Activated T-helper 9 cell treated with anti-CD3 and anti-CD28 coated beads, Interleukin-2, amount 50 U/mL, for 16 hours (primary cell): ENCODE measurements around the gene HMGXB4.
A peak's percentile ranks its signal among the peaks of the same experiment; 100 is the strongest.

ENCODE experiments used
- DNase-seq: peaks from one replicate; pipeline ENCODE4 v3.0.0-alpha.2; 2020; ENCODE audit warnings: low read depth

Gene HMGXB4

DNA sequence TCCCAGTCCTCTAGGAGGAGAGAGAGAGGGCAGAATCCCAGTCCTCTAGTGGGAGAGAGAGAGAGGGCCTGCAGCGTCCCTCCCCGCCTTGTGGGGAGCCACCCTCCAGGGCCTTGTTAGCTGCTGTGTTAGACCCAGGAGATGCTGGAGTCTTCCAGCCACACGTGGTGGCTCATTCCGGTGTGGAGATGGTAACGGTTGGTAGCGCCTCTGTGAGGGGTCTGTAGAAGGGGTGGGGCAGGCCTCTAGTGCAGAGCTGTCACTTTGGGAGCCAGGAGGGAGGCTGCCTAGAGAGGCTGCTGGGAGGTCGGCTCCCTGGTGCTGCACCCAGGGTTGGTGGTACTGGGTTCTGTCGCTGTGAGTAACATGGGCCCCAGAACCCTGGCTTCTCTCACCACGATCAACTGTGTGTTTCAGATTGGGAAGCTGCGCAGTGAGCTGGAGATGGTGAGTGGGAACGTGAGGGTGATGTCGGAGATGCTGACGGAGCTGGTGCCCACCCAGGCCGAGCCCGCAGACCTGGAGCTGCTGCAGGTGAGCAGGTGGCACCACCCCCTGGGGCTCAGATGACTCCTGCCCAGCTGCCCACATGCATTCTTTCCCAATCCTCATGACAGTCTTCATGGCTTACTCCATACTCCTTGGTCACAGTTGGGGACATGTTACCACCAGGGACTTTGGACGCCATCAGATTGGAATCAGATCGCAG, 69.7 kb downstream of the HMGXB4 start:
- no peak for DNase-seq

DNA sequence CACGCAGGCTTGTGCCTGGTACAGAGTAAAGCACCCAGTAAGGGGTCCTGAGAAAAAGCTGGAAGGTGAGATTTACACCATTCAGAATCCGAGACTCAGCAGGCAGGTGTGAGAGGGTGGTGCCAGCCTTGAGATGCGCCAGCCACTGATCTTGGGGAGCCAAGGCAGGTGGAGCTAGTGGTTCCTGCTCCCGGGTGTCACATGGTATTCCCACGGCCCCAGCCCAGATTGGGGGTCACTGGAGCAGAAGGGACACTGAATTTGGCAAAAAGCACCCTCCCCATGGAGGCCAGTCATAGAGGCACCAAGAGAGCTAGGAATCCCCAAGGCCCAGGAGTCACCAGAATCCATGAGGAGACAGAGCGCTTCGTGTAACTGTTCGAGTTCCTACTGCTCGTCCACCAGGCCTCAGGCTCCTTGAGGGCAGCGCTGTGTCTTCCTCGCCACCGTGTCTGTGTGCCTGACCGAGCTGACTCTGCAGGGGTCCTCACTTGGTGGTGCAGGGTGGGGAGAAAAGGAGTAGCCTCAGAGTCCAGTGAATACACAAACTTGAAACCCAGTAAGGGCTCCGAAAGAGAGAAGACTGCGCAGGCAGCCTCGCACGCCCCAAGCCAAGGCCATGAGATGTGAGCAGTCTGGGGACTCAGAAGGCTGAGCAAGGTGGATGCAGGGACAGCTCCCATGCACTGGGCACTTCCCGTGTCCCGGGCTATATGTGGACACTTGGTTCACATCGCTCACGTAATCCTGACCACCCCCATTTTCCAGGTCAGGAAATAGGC, 70.6 kb downstream of the HMGXB4 start:
- DNase-seq: no peak

DNA sequence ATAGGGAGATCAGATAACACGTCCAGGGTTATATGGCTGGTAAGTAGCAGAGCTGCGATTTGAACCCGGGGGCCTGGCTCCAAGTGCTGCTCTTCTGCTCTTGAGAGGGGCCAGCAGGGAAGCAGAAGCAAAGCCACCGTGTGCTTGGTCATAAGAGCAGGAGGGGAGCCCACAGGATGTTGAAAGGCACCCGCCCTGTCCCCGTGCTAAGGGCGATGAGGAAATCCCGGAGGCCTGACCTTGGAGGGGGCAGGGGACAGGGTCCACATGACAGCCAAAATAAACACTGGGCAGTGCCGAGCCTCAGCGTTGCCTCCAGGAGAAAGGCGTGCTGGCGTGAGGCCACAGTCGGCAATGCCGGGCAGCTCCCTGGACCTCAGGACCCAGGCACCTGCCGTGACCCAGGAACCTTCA, 71.2 kb downstream of the HMGXB4 start:
- no peak for DNase-seq

DNA sequence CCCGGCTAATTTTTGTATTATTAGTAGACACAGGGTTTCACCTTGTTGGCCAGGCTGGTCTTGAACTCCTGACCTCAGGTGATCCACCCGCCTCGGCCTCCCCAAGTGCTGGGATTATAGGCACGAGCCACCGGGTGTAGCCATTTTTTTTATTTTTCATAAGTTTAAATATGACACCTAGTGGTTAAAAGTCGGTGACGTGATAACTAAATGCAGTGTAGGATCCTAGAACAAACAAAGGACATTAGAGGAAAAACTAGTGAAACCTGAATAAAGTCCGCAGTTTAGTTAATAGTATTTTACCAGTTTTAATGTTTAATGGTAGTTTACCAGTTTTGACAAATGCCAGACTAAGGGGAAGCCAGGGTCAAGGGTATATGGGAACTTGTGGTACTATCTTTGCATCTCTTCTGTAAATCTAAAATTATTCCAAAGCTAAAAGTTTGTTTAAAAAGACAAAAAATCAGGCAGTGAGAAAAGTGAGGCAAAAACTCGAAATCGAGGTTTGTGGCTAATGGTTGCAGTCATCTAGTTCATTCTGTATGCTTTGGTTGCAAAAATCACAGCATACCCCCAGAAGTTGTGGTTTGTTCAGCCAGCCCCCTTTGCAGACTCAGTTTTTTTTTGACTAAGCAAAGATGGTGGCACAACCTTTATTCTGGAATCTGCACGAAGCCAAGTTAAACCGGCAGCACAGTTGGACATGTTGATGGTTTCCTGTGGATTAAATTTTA, 72.0 kb downstream of the HMGXB4 start:
- no peak for DNase-seq

DNA sequence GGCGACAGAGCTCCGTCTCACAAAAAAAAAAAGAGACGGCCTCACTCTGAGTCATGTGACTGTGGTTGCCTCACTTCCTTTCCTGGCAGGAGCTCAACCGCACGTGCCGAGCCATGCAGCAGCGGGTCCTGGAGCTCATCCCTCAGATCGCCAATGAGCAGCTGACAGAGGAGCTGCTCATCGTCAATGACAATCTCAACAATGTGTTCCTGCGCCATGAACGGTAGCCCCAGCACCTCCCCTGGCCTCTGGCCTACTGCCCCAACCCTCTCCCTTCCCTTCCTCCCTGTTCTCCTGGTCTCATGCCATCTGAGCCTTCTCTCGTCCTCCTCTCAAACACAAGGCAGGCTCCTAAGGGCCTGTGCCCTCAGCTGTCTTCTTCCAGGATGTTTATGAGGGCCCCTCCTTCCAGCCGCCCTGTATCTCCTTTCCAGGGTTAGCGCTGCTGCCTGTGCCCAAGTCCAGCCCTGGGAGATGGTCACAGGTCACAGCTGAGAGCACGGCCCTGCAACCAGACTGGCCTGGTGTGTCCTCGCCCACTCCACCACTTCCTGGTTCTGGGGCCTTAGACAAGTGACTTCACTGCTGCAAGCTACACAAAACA, 73.1 kb downstream of the HMGXB4 start:
- peak; percentile 36 for DNase-seq

DNA sequence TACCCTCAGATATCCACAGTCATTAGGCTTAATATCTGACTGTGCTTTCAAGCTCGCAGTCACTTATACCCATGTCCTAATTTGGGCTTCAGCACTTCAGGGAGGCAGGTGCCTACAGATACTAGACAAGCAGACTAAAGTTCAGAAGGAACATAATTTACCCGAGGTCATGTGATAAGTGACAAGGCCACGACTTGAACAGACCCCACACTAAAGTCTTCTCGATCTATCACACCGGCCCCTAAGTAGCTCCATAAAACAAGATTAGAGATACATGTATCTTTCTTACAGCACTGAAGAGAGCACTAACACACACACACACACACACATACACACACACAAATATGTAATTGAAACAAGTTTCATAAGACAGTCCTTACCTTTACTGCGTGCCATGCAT, 75.0 kb downstream of the HMGXB4 start:
- DNase-seq: no peak

DNA sequence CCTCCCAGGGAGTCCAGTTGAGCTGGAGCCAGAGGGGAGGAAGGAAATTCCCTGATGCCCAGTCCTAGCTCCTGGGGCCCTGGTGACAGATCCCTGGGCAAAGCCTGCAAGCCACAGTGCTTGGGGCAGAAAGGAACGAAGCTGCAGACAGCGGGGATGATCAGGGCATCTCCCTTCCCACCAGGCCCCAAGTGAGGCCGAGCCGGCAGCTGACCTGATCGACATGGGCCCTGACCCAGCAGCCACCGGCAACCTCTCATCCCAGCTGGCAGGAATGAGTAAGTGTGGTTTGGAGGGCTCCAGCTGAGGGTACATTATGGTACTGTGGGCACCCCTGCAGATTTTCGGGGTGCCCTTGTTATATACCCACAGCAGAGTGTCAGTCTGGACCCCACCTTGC, 75.9 kb downstream of the HMGXB4 start:
- DNase-seq: no peak

DNA sequence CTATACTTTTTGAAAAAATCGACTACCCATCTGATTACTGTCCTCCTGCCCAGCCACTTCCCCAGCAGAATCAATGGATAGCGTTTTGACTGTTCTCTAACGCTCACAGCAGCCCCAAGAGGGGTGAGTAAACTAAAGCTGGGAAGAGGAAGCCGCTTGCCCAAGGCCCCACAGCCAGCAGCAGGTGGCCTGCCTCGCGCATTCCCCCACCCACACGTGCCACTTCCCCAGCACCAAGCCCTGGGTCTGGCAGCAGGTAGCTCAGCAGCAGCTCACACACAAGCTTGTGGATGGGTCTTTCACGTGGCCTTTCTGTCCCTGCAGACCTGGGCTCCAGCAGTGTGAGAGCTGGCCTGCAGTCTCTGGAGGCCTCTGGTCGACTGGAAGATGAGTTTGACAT, 76.7 kb downstream of the HMGXB4 start:
- no peak for DNase-seq

DNA sequence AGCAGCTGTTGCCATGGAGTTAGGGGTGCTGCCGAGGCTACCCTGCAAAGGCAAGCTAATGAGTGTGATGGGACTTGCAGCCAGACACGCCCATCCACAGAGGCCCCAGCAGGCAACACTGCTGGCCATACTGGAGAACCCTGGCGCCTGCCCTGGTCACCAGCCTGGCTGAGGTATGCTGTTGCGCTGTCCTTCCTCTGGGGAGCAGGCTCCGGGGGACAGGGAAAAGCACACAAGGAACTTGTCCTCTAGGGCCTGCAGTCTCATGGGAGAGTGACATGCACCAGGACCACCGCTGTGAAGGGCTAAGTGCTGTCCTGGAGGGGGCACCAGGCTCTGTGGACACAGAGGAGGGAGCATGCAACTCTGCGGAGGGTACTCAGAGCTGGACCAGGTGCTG, 78.2 kb downstream of the HMGXB4 start:
- no peak for DNase-seq

DNA sequence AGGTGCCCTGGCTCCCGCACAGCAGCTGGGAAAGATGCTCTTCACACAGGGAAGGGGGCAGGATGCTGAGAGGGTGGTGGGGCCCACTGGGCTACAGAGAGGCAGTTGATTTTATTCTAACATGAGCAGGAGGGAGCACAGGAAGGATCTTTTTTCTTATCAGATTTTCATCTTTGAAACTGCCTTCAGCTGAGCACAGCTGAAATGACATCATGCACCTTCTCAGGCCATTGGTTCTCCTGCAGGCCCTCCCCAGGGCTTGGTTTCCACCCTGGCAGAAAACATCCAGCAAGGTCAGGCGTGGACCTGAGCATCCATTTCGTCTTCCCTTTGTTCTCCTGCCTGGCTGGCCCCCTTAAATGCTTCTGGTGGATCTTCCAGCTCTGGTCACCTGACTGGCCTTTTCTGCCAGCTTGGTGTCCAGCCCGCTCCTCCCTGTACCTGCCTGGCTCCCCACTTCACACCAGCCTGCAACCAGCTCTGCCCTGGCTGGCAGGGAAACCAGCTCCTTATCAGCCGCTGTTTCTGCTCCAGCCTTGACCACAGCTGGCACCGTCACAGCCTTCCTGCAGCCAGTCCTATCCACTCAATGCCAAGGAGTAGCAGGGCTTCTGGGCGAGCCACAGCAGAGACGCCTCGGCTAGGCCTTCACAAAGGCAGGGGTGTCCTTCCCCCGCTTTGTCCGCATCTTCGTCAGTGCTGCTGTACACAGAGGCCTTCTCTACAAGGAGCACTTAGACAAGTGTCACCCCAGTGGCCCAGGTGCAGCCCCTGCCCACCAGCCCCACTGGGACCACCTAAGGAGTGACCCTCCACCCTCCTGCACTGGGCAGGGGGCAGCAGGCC, 78.9 kb downstream of the HMGXB4 start:
- no peak for DNase-seq

DNA sequence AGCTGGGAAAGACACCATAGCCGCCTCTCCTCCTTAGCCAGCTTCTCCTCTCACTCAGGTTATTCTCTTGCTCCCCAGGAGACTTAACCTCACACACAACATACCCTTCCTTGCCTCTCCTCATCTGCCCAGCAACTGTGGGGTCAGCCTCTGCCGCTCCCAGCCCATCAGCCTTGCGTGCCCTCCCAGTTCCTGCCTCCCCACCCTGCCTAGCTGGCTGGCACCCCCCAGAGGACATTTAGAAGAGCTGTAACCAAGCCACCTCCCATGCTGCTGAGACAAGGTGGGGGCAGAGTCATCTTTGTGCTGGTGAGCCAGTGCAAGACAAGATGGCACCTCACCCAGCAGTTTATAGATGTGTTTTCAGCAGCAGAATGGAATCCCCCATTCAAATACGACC, 80.6 kb downstream of the HMGXB4 start:
- no peak for DNase-seq

DNA sequence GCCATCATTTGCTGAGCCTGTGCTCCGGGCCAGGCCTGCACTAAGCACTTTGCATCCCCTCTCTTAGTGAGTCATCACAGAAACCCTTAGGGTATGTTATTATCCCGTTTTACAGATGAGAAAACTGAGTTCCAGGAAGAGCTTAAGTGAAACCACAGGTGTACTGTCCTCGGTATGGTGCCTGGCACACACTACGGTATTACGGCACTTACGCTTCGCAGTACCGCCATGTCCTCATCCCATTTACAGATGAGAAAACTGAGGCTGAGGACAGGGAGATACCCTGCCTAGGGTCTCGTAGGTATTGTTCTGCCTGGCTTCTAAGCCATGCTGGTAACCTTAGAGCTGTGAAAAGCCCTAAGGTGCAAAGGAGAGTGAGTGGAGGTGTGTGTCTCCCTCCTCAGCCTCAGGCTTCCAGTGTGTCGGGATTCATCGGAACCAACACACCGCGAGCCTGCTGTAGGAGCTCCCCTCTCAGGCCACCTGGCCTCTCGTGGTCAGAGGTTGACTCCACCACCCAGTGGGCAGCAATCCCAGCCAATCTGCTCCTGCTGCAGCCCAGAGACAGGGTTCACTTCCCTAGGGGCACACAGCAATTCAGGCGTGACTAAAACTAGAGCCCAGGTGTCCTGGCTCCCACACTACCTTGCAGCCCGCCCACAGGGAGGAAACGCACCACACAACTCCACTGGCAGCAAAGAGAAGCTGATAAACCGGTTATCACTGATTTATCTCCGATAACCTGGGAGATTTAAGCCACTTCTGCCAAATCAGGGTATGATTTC, 84.0 kb downstream of the HMGXB4 start:
- DNase-seq: no peak

DNA sequence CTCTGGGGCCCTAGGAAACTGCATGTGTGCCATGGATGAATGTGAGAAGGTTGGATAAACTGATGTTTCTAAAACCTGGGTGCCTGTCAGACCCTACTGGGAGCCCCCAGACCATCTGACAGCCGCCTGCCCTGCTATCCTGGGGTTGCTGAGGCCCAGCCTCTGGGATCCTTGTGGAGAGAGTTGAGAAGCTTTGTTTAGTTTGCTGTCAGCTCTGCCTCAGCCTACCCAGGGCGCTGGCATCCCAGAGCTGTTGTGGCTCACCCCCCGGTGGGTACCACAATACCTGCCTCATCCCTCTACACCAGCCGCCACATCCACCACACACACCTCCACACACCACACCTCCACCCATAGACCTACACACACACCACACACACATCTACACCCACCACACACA, 85.1 kb downstream of the HMGXB4 start:
- DNase-seq: no peak

DNA sequence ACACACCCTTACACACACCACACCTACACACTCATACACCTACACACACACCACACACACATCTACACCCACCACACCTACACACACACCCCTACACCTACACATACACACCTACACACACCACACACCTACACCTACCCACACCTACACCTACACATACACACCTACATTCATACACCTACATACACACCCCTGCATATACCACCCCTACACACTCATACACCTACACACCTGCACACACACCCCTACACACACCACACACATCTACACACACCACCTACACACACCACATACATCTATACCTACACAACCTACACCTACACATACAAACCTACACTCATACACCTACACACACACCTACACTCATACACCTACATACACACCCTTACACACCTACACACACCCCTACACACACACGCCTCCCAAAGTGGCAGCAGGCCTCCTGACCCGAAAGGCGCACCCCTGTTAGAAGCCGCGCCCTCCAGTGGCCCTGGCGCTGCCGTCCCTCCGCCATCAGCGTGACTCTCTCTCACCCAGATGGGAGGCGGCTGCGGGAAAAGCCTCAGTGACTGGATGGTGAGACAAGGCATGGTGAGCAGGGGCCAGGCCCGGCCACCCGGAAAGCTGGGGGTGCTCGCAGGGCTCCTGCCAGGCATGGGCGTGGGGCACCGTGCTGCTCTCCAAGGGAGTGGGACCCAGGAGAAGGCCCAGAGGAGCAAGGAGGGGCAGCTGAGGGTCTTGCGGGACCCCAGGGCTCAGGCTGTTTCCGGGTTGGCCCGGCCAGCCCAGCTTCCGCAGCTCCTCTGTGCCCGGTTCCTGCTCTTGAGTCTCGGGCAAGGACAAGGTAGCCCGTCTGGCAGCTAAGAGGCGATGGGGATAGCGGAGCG, 86.6 kb downstream of the HMGXB4 start:
- no peak for DNase-seq

DNA sequence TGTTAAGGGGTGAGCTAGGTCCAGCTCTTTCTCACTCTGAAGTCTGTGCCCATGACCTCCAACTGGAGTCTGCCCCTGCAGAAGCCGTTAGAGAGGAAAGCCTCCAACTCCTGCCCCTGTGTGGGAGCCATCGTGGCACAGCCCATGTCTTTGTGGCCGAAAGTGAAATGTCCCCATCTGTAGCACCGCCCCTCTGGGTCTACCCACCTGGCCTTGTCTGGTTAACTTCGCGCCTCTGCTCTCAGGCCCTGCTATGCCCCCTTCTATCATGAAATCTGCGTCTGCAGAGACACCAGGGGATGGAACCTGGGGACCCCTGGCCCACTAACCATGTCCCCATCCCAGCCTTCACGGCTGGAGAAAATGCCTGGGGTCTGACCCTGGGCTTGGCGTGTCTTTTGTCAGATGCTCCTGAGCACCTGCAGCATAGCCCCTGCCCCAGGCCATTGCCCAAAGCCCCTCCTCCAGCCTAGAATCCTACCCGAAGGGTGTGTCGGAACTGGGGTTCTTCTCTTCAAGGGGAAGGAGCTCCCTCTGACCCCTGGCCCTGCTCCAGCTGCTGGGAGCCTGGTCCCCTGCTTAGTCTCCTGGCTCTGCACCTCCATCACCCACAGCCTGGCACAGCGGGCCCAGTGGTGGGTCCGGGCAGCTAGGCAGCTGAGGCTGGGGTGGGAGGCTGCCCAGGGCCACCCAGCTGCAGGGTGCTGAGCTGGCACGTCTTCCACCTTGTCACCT, 87.8 kb downstream of the HMGXB4 start:
- DNase-seq: no peak
